ENCODE data around the gene UNC80.

UNC80 gene

DNA sequence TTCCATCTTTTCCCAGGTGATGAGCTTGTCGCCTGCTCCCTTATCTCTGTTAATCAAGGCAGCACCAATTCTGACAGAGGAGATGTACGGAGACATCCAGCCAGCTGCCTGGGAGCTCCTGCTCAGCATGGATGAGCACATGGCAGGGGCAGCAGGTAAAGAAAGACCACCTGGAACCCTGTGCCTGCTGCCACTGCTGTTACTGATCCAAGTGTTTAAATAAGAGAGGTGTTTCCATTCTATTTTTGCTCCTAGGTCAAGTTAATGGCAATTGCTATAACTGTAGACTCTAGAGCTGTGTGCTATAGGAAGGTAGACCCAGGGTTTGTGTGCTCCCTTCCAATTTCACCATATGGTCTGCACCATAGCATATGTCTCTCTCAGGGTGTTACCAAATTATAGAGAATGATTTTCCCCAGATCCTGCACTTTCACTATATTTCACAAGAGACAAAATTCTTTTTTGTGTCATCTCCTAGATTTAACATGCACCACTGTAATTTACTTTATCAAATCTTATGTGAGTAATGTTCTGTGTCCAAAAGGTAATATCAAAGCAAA, 142.2 kb downstream of the UNC80 start:
- no peak for DNase-seq

DNA sequence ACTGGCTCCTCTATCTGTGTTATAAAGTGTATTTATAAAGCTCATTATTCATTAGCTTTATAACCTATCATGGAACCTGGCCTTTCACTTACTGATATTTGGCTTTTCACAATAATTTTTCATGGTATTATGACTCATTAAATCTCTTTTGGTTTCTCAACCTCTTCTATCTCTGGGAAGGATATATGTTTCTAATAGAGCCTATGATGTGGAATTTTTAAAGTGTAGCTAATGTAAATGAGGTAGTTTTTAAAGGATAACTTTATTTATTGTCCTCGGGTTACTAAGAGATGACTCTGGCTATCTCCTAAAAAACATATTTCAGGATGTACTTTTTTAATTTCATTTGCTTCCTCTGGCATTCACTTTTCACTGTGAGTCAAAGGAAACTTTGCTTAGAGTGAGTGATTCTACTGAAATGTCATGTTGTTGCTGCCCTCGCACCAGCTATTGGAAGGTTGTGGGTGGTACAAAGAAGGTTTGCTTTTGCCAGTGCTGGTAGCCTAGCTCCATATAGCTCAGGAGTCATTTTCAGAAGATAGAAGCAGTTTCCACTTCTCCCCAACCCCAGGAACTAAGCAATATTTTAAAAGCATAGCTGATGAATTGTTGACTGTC, 145.6 kb downstream of the UNC80 start:
- DNase-seq = no peak

DNA sequence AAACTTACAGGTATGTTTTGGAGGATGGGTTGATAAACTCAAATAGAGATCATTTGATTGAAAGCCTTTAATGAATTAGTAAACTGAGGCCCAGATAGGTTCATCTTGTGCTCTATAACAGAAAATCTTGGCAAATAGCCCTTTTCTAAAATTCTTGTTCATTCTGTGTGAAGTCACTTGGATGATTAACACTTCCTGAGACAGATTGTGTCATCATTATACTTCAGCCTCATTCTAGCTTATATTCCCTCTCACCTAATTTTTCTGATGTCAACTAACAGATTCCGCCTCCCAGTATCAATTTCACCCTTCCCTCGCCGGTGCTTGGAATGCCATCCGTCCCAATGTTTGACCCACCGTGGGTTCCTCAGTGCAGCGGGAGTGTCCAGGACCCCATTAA, 146.6 kb downstream of the UNC80 start:
- no peak for DNase-seq

DNA sequence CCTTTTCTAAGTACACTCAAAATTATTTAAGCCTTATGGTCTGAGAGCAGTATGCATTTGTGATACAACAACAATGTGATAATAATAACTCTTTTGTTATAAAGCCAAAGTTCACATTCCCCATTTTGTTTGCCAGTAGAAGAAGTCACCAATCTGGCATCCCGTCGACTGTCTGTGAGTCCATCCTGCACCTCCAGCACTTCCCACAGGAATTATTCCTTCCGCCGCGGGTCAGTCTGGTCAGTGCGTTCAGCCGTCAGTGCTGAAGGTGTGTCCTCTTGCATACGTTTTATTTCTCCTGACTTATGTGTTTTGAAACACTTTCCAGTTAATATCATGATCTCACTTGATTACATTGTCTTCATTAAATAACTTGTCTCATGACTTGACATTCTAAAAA, 150.5 kb downstream of the UNC80 start:
- DNase-seq = no peak

DNA sequence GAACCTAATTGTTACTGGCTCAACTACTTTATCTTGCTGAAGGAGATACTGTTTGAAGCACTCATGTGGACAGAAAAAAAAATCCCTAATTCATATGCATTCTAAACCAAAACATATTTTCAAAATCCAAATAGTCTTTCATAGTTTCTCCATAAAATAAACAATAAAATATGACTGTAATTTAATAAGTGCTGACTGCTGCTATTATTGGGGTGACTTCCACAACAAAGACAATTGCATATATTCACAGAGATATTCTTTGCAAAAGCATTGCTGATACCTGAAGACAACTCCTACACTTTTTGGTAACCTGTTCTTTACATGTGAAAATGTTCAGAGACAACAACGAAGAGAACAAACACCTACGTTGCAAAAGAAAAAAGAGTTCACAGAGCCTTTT, 157.7 kb downstream of the UNC80 start:
- no peak for DNase-seq

DNA sequence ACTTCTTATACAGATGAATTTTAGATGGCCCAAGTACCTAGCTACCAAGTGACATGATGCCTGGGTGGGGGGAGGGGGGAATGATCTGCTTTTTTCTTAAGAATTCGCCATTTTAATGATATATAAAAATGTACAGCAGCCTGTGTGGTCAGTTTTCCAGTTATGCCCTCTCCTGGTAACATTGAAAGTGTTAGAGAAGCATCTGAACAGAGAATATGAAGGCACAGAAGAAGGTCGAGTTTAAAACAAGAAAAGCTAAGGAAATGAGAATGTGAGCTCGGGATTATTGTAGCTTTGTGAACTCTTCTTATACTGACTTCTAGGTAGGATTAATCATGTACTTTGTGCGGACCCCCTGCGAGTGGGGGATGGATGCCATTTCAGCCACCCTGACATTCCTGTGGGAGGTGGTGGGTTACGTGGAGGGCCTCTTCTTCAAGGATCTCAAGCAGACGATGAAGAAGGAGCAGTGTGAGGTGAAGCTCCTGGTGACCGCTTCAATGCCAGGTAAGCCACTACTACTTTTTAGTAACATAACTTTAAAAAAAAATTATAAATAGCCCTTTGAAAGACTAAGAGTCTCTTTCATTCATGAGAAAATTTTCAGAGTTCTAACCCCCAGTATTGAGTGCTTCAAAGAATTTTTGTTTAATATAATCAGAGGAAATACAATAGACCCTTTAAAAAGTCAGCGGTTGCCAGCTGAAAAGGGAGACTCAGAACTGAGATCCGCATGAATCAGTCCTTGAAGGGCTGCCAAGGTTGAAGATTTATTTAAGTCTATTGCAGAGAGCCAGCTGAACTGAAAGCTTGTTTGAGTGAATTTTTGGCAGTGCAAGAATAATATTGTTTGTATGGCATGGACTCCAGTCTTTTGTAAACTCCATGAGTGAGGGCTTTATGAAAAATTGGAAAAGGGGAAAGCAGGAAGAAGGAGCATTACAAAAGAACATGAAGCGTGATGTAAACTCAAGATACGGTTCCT, 162.2 kb downstream of the UNC80 start:
- no peak for DNase-seq

DNA sequence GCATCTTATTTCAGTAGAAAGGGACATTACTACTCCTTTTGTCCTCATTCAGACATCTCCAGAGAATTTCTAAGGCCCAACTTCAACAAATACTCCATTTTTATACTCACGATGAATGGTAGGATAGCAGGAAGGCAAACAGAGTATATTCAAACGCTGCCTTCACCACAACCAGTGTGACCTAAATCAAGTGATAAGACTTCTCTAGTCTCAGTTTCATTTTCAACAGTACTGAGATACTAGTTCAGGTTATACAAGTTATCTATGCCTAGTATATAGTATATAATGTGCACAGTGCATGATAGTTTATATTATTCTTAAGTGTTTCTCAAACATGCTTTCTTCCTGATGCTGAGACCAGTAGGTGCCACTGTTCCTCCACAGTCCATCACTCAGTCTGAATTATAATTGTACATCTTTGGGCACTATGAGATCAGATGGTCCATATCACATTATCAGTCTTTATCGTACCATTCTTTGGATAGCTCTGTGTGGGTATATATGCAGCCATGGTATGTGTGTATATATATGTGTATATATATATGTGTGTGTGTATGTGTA, 164.6 kb downstream of the UNC80 start:
- DNase-seq = no peak

DNA sequence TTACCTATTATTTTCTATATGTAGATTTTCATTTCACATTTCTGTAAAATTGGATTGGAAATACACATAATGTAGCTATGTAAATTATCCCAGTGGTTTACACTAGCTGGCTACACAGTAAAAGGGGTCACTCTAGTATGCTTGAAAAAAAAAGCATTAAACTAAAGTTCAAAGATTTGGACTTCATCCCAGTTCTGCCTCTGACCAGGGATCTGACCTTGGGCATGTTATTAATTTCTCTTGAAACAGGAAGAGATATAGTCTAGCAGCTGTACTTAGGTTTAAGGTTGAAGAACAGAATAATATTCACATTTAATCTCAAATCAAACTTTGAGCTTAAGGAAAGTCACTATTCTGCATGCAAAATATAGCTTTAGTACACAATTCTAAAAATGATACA, 166.3 kb downstream of the UNC80 start:
- no peak for DNase-seq

DNA sequence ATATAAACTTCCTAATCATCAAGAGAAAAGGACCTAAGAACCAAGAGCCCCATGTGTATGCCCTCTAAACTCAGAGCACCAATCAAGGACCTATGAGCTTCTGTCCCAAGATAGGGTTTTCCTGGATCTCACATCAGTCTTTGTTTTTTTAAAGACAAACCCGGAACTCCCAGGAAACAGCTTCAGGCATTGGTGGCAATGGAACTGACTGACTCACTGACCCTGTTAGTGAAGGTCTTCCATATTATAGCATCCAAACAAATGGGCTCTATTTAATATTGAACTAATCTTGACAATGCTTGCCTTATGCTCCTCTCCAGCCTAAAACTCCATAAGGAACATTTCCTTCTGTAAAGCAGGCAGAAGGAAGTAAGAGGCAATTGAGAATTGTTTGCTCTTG, 167.3 kb downstream of the UNC80 start:
- DNase-seq = no peak

DNA sequence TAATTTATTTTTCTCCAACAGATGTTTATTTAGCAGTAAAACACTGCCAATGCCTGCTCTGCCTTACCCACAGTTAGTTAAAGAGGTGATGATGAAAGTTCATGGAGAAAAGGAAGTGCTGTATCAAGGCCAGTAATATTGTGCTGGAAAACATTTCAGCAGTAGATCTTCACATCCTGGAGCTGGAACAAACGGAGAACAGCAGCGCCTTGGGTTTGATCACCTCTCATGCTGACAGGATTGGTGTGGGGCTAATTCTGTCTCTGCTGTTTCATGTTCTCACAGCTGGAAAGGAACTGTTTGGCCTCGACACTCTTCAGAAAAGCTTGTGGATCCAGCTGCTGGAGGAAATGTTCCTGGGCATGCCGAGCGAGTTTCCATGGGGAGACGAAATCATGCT, 169.3 kb downstream of the UNC80 start:
- DNase-seq = no peak

DNA sequence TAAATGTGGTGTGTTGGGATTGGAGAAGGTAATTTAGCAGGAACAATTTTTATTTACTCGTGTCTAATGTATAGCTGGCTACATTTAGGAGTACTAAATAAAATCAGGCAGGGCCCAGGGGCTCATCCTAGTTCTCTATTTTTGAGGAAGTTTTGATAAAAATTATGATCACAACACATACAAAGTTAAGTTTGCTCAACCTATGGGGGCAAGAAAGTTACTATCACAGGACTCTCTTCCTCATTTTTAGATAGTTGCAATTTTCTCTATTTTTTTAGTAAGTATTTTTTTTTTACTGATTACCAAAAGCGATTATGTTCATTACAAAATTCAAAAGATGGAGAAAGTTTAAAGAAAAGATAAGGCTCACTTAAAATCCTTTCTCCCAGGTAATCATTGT, 170.8 kb downstream of the UNC80 start:
- no peak for DNase-seq

DNA sequence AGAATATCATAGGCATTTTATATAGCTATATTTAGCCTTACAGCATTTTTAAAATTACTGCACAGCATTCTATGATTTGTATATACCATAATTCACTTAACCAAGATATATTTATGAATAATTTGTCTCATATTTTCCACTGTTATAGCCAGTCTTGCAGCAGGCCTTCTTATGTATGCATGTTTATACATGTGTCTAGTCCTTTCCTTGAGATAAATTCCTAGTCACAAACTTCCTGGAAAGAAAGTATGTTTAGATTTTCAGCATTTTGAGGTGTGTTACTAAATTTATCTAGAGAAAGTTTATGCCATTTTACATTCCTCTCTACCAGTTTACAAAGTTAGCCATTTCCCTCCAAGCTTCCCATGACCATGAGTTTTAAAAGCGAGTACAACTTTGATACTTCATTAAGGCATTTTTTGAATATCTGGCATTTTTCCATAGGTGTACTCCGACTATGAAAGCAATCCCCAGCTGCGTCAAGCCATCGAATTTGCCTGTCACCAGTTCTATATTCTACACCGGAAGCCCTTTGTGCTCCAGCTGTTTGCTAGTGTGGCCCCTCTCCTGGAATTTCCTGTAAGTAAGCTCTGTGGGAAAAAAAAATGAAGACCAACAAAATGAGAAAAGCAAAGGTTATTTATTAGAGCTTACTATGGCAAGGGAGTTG, 171.4 kb downstream of the UNC80 start:
- no peak for DNase-seq

DNA sequence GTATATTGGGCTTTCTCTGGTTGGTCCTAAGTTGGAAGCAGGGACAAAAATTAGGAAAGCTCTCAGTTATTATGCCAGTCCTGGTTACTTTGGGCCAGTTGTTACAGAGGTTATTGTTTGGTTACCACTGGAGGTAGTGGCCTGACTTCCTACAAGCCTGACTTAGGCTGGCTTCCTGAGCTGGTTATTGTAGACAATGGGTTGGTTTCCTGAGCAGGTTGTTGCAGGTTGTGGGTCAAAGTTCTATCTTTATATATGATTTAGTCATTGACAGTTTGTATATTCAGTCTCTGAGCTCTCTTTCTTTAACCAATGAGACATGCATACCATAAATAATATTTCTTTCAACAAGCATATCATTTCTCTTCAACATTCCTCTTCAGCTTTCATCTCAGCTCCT, 172.1 kb downstream of the UNC80 start:
- no peak for DNase-seq

DNA sequence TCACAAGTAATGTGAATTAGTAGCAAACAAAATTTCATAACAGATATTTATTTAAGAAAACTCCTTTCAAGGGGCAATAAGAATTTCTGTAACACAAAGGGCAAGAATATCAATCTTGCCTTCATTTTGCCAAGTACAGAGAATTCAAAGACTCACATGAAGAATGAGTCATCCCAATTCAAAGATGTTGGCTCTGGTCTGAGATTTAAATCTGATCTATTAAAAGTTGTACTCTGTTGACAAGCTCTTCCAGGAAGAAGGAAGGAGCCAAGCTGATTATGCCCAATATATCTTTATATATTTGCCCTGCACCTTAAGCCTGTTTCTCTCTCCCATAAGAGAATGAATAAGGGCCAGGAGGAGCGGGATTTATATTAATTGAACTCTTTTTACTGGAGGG, 174.9 kb downstream of the UNC80 start:
- no peak for DNase-seq

DNA sequence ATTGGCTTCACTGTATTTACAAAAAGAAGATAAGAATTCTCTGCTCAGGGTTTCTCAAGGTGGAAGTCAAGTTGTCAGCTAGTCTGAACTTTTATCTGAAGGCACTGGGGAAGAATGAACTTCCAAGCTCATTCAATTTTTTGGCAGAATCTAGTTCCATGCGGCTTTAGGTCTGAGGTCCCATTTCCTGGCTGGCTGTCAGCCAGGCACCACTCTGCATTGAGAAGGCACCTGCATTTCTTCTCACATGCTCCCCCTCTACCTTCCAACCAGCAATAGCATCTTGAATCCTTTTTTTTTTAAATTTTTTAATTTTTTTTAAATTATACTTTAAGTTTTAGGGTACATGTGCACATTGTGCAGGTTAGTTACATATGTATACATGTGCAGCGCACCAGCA, 184.6 kb downstream of the UNC80 start:
- no peak for DNase-seq

DNA sequence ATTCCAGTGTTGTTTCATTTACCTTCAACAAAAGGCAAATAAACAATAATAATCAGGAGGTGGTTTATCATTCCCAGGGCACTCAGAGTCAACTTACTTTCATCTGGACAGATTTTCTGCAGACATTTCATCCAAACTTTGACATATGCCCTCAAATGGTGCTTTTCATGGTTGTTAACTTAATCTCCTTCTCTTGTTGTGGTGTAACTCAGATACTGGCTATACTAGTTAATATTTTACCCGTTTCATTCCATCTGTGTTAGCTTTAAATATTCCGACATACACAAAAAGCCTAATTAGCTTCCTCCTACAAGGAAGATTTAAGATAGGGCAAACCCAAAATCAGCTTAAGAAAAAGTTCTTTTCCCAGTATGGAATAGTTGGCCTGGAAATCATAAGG, 186.4 kb downstream of the UNC80 start:
- DNase-seq = no peak

DNA sequence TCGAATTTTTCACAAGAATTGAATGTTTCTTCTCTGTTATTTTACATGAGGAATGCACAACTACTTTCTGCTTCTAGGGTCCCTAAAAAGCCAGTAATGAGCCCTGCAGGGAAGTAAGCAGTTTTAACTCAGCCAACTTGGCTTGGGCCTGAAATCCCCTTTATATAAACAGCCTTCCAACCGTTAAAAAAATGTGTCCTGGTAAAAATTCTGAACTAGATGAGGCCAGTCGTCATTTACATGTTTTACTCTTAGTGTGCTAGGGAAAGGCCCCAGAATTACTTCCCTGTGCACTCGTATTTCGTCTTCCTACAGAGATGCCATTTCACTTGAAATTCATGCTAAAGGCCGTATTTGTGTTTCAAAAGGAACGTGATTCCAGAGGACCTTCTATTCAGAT, 188.4 kb downstream of the UNC80 start:
- DNase-seq = no peak

DNA sequence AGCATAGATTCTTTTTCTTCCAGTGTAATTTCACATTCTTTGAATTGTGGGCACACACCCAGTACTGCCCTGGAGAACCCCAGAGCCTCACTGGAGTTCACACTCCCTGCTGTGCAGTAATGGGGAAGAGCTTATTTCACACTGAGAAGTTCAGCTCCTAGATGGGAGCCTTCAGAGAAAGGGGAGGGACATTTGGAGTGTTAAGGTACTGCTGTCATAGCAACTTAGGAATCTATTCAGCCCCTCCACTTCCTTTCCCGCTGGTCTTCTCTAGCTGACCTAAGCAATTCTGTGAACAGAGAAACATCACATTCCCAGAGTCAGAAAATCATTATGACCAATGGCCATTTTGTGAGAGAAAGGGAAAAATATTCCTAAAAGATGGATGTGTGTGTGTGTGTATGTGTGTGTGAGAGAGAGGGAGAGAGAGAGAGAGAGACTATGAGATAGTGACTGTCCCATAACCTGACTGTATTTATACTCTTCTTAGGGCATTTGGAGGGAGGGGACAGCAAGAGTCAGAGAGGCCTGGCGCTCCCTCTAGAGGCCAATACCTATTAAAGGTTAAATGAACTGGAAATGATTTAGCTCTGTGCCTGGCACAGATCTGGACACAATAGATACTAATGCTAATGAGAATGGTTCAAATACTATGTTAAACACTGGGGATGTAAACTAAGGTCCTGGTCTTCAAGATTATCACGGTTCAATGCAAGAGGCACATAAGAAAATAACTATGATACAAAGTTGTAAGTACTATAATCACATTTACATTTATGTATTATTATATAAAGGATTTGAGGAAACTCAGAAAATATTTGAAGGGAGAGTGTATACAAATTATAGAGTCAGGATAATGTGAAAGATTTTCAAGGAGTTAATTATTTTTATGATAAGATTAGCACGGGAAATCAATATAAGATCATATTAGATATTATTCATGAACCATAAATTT, 189.3 kb downstream of the UNC80 start:
- peak; percentile 37 for DNase-seq

DNA sequence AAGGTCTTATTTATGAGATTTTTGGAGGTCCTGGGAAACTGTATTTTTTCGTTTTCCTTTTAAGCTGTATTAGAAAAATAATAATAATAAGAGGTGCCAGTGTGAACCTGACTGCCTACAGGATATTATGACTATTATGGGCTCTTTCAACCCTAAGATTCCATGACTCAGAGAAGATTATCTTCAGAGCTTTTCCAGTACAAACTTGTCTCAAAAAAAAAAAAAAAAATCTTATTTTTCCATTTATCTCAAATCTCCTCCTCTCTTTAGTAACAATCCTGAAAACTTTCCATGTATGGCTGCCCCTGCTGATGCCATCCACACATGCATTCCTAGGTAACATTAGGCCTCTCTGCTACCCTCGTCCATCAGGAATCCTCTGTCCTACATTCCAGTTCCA, 194.1 kb downstream of the UNC80 start:
- DNase-seq = no peak

DNA sequence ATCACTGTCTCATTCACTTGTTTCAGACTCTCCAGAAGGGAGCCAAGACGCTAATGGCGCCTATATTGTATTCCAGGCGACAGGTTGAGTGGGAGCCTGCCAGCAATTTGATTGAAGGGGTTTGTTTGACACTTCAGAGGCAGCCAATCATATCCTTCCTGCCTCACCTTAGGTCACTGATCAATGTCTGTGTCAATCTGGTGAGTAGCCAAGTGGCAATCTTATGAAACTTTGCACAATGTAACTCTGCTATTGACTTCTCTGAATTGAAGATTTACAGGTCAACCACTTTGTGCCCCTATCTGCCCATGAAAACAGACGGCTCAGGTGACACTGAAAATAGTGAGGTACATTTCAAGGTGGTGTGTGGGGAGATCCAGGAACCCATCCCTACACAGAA, 198.1 kb downstream of the UNC80 start:
- no peak for DNase-seq

DNA sequence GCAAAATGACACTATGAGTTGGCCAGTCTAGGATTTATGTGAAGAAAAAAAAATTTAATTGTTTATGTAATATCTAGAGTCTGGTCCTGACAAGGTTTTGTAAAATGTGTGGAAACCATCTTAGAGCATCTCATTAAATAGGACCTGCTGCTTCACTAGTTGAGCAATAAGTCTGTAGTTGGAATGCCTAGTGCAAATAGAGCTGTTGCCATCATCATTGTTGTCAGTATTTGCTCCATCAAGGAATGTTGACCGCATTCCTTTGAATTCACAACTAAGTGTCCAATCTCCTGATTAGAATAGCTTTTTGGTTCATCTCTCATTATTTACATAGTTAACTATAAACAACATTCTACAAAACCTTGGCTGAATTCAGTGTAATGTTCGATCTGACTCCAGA, 198.6 kb downstream of the UNC80 start:
- no peak for DNase-seq

DNA sequence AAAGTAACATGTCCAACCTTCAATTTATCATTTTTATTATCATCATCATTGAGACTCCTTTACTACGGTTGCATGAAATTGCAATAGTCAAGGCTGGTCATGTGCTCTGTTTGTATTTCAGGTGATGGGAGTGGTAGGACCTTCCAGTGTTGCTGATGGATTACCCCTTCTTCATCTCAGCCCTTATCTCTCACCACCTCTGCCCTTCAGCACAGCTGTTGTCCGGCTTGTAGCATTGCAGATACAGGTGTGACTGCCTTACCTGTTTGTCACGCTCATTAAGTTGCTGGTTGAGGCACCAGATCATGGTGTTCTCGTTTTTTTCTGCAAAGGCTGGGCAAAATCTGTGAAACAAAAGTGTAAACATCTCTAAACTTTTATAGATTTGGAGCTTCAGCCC, 199.1 kb downstream of the UNC80 start:
- no peak for DNase-seq
